Measurements from ENCODE around the gene SLC9C1.

DNA sequence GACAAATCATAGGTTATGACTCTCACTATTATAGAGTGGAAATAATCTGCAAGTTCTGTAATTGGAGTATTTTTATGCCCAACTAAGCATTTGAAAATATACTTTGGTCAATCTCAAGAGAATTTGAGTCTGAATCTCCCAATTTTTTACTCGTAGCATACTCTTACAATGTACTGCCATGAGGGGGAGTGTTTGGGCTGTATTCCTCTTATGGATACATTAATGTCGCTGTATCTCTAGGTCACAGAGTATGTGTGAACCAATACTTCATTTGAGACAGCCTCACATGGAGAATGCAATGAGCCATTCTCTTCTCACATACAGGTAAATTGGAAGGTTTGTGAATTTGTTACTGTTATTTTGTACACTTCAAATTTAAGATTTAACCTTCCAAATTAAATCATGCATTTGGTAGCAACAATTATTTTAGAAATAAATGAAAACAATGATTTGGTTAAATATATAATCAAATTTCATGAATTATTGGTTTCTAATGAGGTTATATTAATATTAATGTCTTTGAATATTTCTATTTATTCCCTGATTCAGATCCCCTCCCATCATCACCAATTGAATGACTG lies 33.4 kb upstream of the SLC9C1 start:
- TF ChIP-seq POLR2A (IDR thresholded peaks at IDR 0.05; ENCODE audit: low read depth, low read length), result no peak
- TF ChIP-seq CEBPB (IDR thresholded peaks at IDR 0.05; ENCODE audit: low read depth, low read length), result no peak
- TF ChIP-seq, protein P1, sequence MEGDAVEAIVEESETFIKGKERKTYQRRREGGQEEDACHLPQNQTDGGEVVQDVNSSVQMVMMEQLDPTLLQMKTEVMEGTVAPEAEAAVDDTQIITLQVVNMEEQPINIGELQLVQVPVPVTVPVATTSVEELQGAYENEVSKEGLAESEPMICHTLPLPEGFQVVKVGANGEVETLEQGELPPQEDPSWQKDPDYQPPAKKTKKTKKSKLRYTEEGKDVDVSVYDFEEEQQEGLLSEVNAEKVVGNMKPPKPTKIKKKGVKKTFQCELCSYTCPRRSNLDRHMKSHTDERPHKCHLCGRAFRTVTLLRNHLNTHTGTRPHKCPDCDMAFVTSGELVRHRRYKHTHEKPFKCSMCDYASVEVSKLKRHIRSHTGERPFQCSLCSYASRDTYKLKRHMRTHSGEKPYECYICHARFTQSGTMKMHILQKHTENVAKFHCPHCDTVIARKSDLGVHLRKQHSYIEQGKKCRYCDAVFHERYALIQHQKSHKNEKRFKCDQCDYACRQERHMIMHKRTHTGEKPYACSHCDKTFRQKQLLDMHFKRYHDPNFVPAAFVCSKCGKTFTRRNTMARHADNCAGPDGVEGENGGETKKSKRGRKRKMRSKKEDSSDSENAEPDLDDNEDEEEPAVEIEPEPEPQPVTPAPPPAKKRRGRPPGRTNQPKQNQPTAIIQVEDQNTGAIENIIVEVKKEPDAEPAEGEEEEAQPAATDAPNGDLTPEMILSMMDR (conservative IDR thresholded peaks at IDR 0.05; ENCODE audit: low read depth, low read length), result peak; percentile 91
- TF ChIP-seq RCOR1 (IDR thresholded peaks at IDR 0.05; ENCODE audit: insufficient replicate concordance, low read length), result no peak

All from IMR-90 (cell line).